ENCODE data around the gene PCDHGB3. TPM values are rescaled to one million over a fixed set of nuclear protein-coding genes. Genes with fewer than 3 reads are reported as not detected.
A peak's percentile ranks its signal among the peaks of the same experiment; 100 is the strongest.

PCDHGB3 gene
- total and polyA plus RNA-seq, 2 donors (not counting 1 experiment from before 2014, with no cell fraction given): 2.9 to 5.8 TPM

GRCh38 chr5:141355641-141356040, 14.4 kb upstream of the PCDHGB3 start:
- no peaks in the 10 kb centered on the region for H3K79me2 ChIP-seq (ENCODE audit: control insufficient read depth, insufficient read depth, low read length)
- no peak overlapping the region for H3K9ac ChIP-seq (ENCODE audit: insufficient read depth, low read length)
- H3K4me1 ChIP-seq (ENCODE audit: control insufficient read depth, extremely low read depth, insufficient read depth, low read length): no peaks in the 10 kb centered on the region
- H3K9me3 ChIP-seq (ENCODE audit: control insufficient read depth, insufficient read depth, low read depth, low read length): no peaks in the 10 kb centered on the region
- H3K4me3 ChIP-seq (replicated peaks in 1 of 4; ENCODE audit: control extremely low read depth in 1 of 4, insufficient read depth in 1 of 4, low read depth in 3 of 4, low read length in 4 of 4): peak overlapping the region in 2 of 4 experiments; percentile 49 to 51
- no peak overlapping the region for H2AFZ ChIP-seq (ENCODE audit: low read length)
- TF ChIP-seq, protein P1, sequence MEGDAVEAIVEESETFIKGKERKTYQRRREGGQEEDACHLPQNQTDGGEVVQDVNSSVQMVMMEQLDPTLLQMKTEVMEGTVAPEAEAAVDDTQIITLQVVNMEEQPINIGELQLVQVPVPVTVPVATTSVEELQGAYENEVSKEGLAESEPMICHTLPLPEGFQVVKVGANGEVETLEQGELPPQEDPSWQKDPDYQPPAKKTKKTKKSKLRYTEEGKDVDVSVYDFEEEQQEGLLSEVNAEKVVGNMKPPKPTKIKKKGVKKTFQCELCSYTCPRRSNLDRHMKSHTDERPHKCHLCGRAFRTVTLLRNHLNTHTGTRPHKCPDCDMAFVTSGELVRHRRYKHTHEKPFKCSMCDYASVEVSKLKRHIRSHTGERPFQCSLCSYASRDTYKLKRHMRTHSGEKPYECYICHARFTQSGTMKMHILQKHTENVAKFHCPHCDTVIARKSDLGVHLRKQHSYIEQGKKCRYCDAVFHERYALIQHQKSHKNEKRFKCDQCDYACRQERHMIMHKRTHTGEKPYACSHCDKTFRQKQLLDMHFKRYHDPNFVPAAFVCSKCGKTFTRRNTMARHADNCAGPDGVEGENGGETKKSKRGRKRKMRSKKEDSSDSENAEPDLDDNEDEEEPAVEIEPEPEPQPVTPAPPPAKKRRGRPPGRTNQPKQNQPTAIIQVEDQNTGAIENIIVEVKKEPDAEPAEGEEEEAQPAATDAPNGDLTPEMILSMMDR (conservative IDR thresholded peaks at IDR 0.05 in 1 of 2, IDR thresholded peaks at IDR 0.05 in 1 of 2; ENCODE audit: low read depth in 1 of 2, low read length in 2 of 2): no peak
- no peak for TF ChIP-seq EZH2 (IDR thresholded peaks at IDR 0.05; ENCODE audit: low read length, missing control alignments)
- no peaks in the 10 kb centered on the region for H4K20me1 ChIP-seq (ENCODE audit: control insufficient read depth, extremely low read depth, insufficient read depth, low read length)
- DNase-seq (ENCODE audit: low read depth in 2 of 2): no peak
- no peak overlapping the region for H3K27ac ChIP-seq (ENCODE audit: insufficient read depth, low read length)
- H3K27me3 ChIP-seq (ENCODE audit: control insufficient read depth, insufficient read depth, low read length): peaks cover 13% of the 10 kb centered on the region
- no peaks in the 10 kb centered on the region for H3K36me3 ChIP-seq (ENCODE audit: control insufficient read depth, insufficient read depth, low read length)
- H3K4me2 ChIP-seq (ENCODE audit: extremely low read depth, insufficient read depth, low read length): no peak overlapping the region

GRCh38 chr5:141356133-141356532, 13.9 kb upstream of the PCDHGB3 start:
- Histone ChIP-seq H3K27me3 (ENCODE audit: control insufficient read depth, insufficient read depth, low read length) (peaks cover 9% of the 10 kb centered on the region), H3K9me3 (ENCODE audit: control insufficient read depth, insufficient read depth, low read depth, low read length) (no peaks in the 10 kb centered on the region), H3K4me2 (ENCODE audit: extremely low read depth, insufficient read depth, low read length) (no peak overlapping the region), H3K36me3 (ENCODE audit: control insufficient read depth, insufficient read depth, low read length) (no peaks in the 10 kb centered on the region), H2AFZ (ENCODE audit: low read length) (no peak overlapping the region), H3K9ac (ENCODE audit: insufficient read depth, low read length) (no peak overlapping the region), H3K4me1 (ENCODE audit: control insufficient read depth, extremely low read depth, insufficient read depth, low read length) (no peaks in the 10 kb centered on the region), H3K27ac (ENCODE audit: insufficient read depth, low read length) (no peak overlapping the region), H4K20me1 (ENCODE audit: control insufficient read depth, extremely low read depth, insufficient read depth, low read length) (no peaks in the 10 kb centered on the region), H3K4me3 (replicated peaks in 1 of 4; ENCODE audit: control extremely low read depth in 1 of 4, insufficient read depth in 1 of 4, low read depth in 3 of 4, low read length in 4 of 4) (no peak overlapping the region), H3K79me2 (ENCODE audit: control insufficient read depth, insufficient read depth, low read length) (no peaks in the 10 kb centered on the region)
- DNase-seq (ENCODE audit: low read depth in 2 of 2): no peak
- no peak for TF ChIP-seq EZH2 (IDR thresholded peaks at IDR 0.05; ENCODE audit: low read length, missing control alignments)
- TF ChIP-seq, protein P1 (conservative IDR thresholded peaks at IDR 0.05 in 1 of 2, IDR thresholded peaks at IDR 0.05 in 1 of 2; ENCODE audit: low read depth in 1 of 2, low read length in 2 of 2): no peak

DNA sequence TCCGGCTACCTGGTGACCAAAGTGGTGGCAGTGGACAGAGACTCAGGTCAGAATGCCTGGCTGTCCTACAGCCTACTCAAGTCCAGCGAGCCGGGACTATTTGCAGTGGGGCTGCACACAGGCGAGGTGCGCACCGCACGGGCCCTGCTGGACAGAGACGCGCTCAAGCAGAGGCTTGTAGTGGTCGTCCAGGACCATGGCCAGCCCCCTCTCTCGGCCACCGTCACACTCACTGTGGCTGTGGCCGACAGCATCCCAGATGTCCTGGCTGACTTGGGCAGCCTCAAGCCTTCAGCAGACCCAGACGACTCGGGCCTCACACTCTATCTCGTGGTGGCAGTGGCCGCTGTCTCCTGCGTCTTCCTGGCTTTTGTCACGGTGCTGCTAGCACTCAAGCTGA, 13.1 kb upstream of the PCDHGB3 start:
- TF ChIP-seq EZH2 (IDR thresholded peaks at IDR 0.05; ENCODE audit: low read length, missing control alignments): no peak
- TF ChIP-seq, protein P1 (conservative IDR thresholded peaks at IDR 0.05 in 1 of 2, IDR thresholded peaks at IDR 0.05 in 1 of 2; ENCODE audit: low read depth in 1 of 2, low read length in 2 of 2): no peak
- no peaks in the 10 kb centered on the region for H3K79me2 ChIP-seq (ENCODE audit: control insufficient read depth, insufficient read depth, low read length)
- peaks cover 5% of the 10 kb centered on the region for H3K27me3 ChIP-seq (ENCODE audit: control insufficient read depth, insufficient read depth, low read length)
- no peaks in the 10 kb centered on the region for H3K9me3 ChIP-seq (ENCODE audit: control insufficient read depth, insufficient read depth, low read depth, low read length)
- H3K36me3 ChIP-seq (ENCODE audit: control insufficient read depth, insufficient read depth, low read length): no peaks in the 10 kb centered on the region
- no peak for DNase-seq (ENCODE audit: low read depth in 2 of 2)
- no peaks in the 10 kb centered on the region for H3K4me1 ChIP-seq (ENCODE audit: control insufficient read depth, extremely low read depth, insufficient read depth, low read length)
- no peak overlapping the region for H3K4me3 ChIP-seq (replicated peaks in 1 of 4; ENCODE audit: control extremely low read depth in 1 of 4, insufficient read depth in 1 of 4, low read depth in 3 of 4, low read length in 4 of 4)
- no peak overlapping the region for H2AFZ ChIP-seq (ENCODE audit: low read length)
- H3K4me2 ChIP-seq (ENCODE audit: extremely low read depth, insufficient read depth, low read length): no peak overlapping the region
- no peak overlapping the region for H3K9ac ChIP-seq (ENCODE audit: insufficient read depth, low read length)
- no peak overlapping the region for H3K27ac ChIP-seq (ENCODE audit: insufficient read depth, low read length)
- no peaks in the 10 kb centered on the region for H4K20me1 ChIP-seq (ENCODE audit: control insufficient read depth, extremely low read depth, insufficient read depth, low read length)

Measured in fibroblast of lung (primary cell).